HEK293 (cell line): Measurements from ENCODE around the gene RNF149.

Source experiments
- CTCF ChIA-PET: fragments of 350-600 bp; formaldehyde crosslinking; extraction: SDS; loops from one replicate; lab custom pipeline; 2021; ENCODE audit warnings: antibody characterized with exemption; lab: Yijun Ruan, JAX
- POLR2A ChIA-PET: fragments of 300-600 bp; formaldehyde crosslinking; extraction: SDS; loops from one replicate; lab custom pipeline; 2020; ENCODE audit warnings: antibody characterized with exemption, inconsistent platforms; lab: Yijun Ruan, JAX
- H3K27ac ChIP-seq: fragments of 200-500 bp; sonication (Bioruptor generic); 2 replicates; pipeline ENCODE4 v1.5.1; 2014; ENCODE audit warnings: low read depth, low read length, control low read depth, inconsistent platforms; ENCODE audit errors: extremely low read depth
- H3K36me3 ChIP-seq, 2 experiments: fragments of 200-500 bp in 1 of 2; sonication (Bioruptor generic) in 1 of 2; 1 replicate in 1 of 2; 2 replicates in 1 of 2; pipeline ENCODE4 v1.5.1; 2014 to 2017; ENCODE audit warnings: inconsistent platforms in 2 of 2, low read length in 2 of 2; ENCODE audit not compliant: control insufficient read depth in 2 of 2, insufficient read depth in 1 of 2
- H3K4me1 ChIP-seq: fragments of 200-500 bp; sonication (Bioruptor generic); 2 replicates; pipeline ENCODE4 v1.5.1; 2014; ENCODE audit warnings: mild to moderate bottlenecking, low read length, inconsistent platforms; ENCODE audit not compliant: control insufficient read depth, insufficient read depth
- H3K4me3 ChIP-seq: 2 replicates; pipeline ENCODE4 v1.5.1; 2011; ENCODE audit warnings: low read depth, mild to moderate bottlenecking, control low read depth, low read length, moderate library complexity
- H3K9me3 ChIP-seq: fragments of 200-500 bp; sonication (Bioruptor generic); 2 replicates; pipeline ENCODE4 v1.5.1; 2014; ENCODE audit warnings: low read depth, low read length, inconsistent platforms; ENCODE audit not compliant: control insufficient read depth, insufficient read depth
- HOXA7 ChIP-seq: sonication (generic); formaldehyde crosslinking; IDR thresholded peaks from 2 replicates; pipeline ENCODE4 v1.8.1; 2022; ENCODE audit warnings: missing genetic modification reagents, borderline replicate concordance
- IKZF3 ChIP-seq: fragments of 450-650 bp; IDR thresholded peaks from 2 replicates; pipeline ENCODE4 v1.5.0; 2018; ENCODE audit warnings: missing biosample characterization, mild to moderate bottlenecking, missing genetic modification characterization, moderate library complexity
- PRDM4 ChIP-seq: fragments of 450-650 bp; formaldehyde crosslinking; IDR thresholded peaks from 2 replicates; pipeline ENCODE4 v1.5.1; 2017; ENCODE audit warnings: missing biosample characterization, missing genetic modification characterization
- SP7 ChIP-seq: fragments of 450-650 bp; formaldehyde crosslinking; IDR thresholded peaks from 2 replicates; pipeline ENCODE4 v1.5.1; 2016; ENCODE audit warnings: missing biosample characterization, missing genetic modification characterization
- YY1 ChIP-seq: fragments of 450-650 bp; formaldehyde crosslinking; IDR thresholded peaks from 2 replicates; pipeline ENCODE4 v1.5.1; 2018; ENCODE audit warnings: missing biosample characterization, missing genetic modification characterization
- ZBTB26 ChIP-seq: fragments of 450-650 bp; formaldehyde crosslinking; optimal IDR thresholded peaks from 2 replicates; pipeline ENCODE3; 2016; ENCODE audit warnings: missing biosample characterization, mild to moderate bottlenecking, missing genetic modification characterization
- ZBTB8A ChIP-seq: fragments of 450-650 bp; formaldehyde crosslinking; IDR thresholded peaks from 2 replicates; pipeline ENCODE4 v1.5.1; 2016; ENCODE audit warnings: missing biosample characterization, missing genetic modification characterization
- ZFHX2 ChIP-seq: fragments of 450-650 bp; formaldehyde crosslinking; conservative IDR thresholded peaks from 2 replicates; pipeline ENCODE4 v1.5.1; 2016; ENCODE audit warnings: missing biosample characterization, missing genetic modification characterization
- ZNF155 ChIP-seq: fragments of 450-650 bp; formaldehyde crosslinking; IDR thresholded peaks from 2 replicates; pipeline ENCODE4 v1.5.1; 2016; ENCODE audit warnings: missing biosample characterization, missing genetic modification characterization
- ZNF157 ChIP-seq: fragments of 450-650 bp; formaldehyde crosslinking; IDR thresholded peaks from 2 replicates; pipeline ENCODE4 v1.5.1; 2016; ENCODE audit warnings: missing biosample characterization, missing genetic modification characterization
- ZNF19 ChIP-seq: fragments of 450-650 bp; formaldehyde crosslinking; IDR thresholded peaks from 2 replicates; pipeline ENCODE4; 2016; ENCODE audit warnings: missing biosample characterization, missing genetic modification characterization, low read depth
- ZNF239 ChIP-seq: fragments of 450-650 bp; formaldehyde crosslinking; IDR thresholded peaks from 2 replicates; pipeline ENCODE4 v1.5.1; 2016; ENCODE audit warnings: missing biosample characterization, missing genetic modification characterization
- ZNF24 ChIP-seq: fragments of 450-650 bp; formaldehyde crosslinking; IDR thresholded peaks from 2 replicates; pipeline ENCODE4 v1.5.1; 2016; ENCODE audit warnings: missing biosample characterization, missing genetic modification characterization
- ZNF266 ChIP-seq: fragments of 450-650 bp; formaldehyde crosslinking; IDR thresholded peaks from 2 replicates; pipeline ENCODE4 v1.5.1; 2016; ENCODE audit warnings: missing biosample characterization, missing genetic modification characterization, low read depth
- ZNF501 ChIP-seq: fragments of 450-650 bp; formaldehyde crosslinking; IDR thresholded peaks from 2 replicates; pipeline ENCODE4 v1.5.1; 2016; ENCODE audit warnings: missing biosample characterization, missing genetic modification characterization
- ZNF529 ChIP-seq: fragments of 450-650 bp; formaldehyde crosslinking; IDR thresholded peaks from 2 replicates; pipeline ENCODE4 v1.5.1; 2017; ENCODE audit warnings: missing genetic modification characterization, missing biosample characterization; ENCODE audit not compliant: insufficient replicate concordance
- ZNF623 ChIP-seq: fragments of 450-650 bp; formaldehyde crosslinking; IDR thresholded peaks from 2 replicates; pipeline ENCODE4 v1.5.1; 2016; ENCODE audit warnings: missing biosample characterization, missing genetic modification characterization
- ZNF624 ChIP-seq: fragments of 450-650 bp; formaldehyde crosslinking; IDR thresholded peaks from 2 replicates; pipeline ENCODE4 v1.5.1; 2017; ENCODE audit warnings: missing biosample characterization, missing genetic modification characterization
- ZNF830 ChIP-seq: fragments of 450-650 bp; IDR thresholded peaks from 2 replicates; pipeline ENCODE4 v1.5.0; 2018; ENCODE audit warnings: missing biosample characterization, missing genetic modification characterization, low read depth, mild to moderate bottlenecking, moderate library complexity
- ZSCAN16 ChIP-seq: fragments of 450-650 bp; formaldehyde crosslinking; IDR thresholded peaks from 2 replicates; pipeline ENCODE4 v1.5.1; 2016; ENCODE audit warnings: missing biosample characterization, missing genetic modification characterization
- ZSCAN23 ChIP-seq: fragments of 450-650 bp; formaldehyde crosslinking; IDR thresholded peaks from 2 replicates; pipeline ENCODE4 v1.5.1; 2016; ENCODE audit warnings: missing biosample characterization, missing genetic modification characterization
- ZXDB ChIP-seq: fragments of 450-650 bp; formaldehyde crosslinking; IDR thresholded peaks from 2 replicates; pipeline ENCODE4 v1.5.1; 2016; ENCODE audit warnings: missing biosample characterization, missing genetic modification characterization
- TF ChIP-seq, protein P1 (sequence below): fragments of 450-650 bp; formaldehyde crosslinking; IDR thresholded peaks from 2 replicates; pipeline ENCODE4 v1.5.1; 2016; ENCODE audit warnings: missing biosample characterization, missing genetic modification characterization, low read depth
- TF ChIP-seq, protein P2 (sequence below): fragments of 450-650 bp; formaldehyde crosslinking; IDR thresholded peaks from 2 replicates; pipeline ENCODE4 v1.5.1; 2016; ENCODE audit warnings: missing biosample characterization, missing genetic modification characterization

The RNF149 gene

GRCh38 chr2:101310834-101311695 lies 2.6 kb upstream of the RNF149 start (continued):
- no peak for TF ChIP-seq ZBTB26
- TF ChIP-seq YY1: no peak
- no peak for TF ChIP-seq ZNF19 (tag by site-specific recombination)
- TF ChIP-seq ZNF155 (tag by site-specific recombination): no peak
- no peak for TF ChIP-seq ZNF239 (tag by site-specific recombination)
- TF ChIP-seq HOXA7 (CRISPR knock-in tag): no peak
- TF ChIP-seq ZSCAN16 (tag by site-specific recombination): no peak
- TF ChIP-seq ZNF529 (tag by site-specific recombination): no peak
- TF ChIP-seq ZSCAN23 (tag by site-specific recombination): no peak
- TF ChIP-seq ZNF623 (tag by site-specific recombination): no peak

DNA sequence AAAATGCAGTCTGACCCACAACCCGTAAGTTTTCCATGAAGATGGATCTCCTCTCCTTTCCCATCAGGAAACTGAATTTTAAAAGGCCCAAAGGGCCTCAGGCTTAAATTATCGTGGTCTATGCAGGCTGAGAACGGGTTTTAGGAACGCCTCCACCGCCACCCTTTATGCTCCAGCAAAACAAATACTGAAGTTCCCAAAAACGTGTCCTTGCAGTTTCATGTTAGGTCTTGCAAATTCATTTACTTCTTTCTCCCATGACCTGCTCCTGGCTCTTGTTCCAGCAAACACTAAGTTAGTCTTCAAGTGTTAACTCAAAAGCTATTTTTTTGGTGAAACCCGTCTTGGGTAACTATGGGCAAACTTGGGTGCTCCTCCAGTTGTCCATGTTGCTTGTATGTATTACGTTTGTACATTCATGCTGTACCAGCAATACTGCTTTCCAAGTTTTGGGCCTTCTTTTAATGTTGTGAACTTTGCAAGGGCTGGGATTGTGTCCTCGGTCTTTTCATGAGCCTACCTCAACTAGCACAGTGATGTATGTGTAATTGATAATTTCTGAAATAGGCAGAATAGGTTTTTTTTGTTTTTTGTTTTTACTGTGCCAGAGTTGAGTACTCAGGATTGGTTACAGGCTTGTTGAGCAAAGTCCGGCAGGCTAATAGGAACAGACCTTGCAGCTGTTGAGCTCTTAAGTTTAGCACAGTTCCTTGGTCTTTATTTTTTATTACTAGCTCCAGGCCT lies 1.8 kb upstream of the RNF149 start:
- H3K27ac ChIP-seq: no peak overlapping the region
- H3K36me3 ChIP-seq: peaks cover 0 to 8% of the 10 kb centered on the region in 2 experiments; a peak in 1 of 3 replicates
- H3K4me1 ChIP-seq: 0 out of 2 replicates have a peak, but pooled peaks cover 2% of the 10 kb centered on the region
- CTCF ChIA-PET: interaction anchor here (0.7 kb wide), 1 partner anchor 16 kb away, joined by 4 read pairs; no protein-coding TSS in a partner anchor
- no peak for TF ChIP-seq IKZF3 (tag by site-specific recombination)
- TF ChIP-seq, all 188 proteins: peak for 0
- POLR2A ChIA-PET: no interaction called here
- no peak overlapping the region for H3K4me3 ChIP-seq
- no peaks in the 10 kb centered on the region for H3K9me3 ChIP-seq

DNA sequence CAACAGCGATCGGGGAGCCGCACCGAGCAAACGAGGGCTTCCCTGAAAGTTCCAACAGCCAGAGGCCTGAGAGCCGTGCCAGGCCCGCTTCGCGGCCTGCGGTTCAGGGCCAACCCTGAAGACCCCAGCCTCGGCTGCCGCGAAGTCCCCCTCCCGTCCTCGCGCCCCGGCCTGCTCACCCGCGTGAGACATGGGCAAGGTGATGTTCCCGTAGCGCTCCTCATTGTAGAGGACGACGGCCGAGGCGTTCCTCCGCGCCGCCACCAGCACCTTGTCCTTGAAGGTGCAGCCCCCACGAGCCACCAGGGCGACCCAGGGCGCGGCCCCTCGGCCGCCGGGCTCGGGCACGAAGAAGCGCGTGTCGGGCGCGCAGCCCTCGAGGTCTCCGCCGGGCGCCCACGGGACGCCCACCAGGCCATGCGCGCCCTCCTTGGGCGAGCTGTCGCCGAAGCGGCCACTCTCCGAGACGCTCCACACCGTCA lies 510 bp downstream of the RNF149 start:
- Histone ChIP-seq H3K36me3 (peaks cover 0 to 14% of the 10 kb centered on the region in 2 experiments; a peak in 2 of 3 replicates), H3K4me1 (0 out of 2 replicates have a peak, but pooled peaks cover 3% of the 10 kb centered on the region), H3K4me3 (peak overlapping the region; percentile 81), H3K9me3 (no peaks in the 10 kb centered on the region), H3K27ac (peak overlapping the region; percentile 76; the same call in 1 of the 2 replicates)
- CTCF ChIA-PET: interaction anchor here (1.2 kb wide), 1 partner anchor 79 kb away, joined by 3 read pairs; the partner anchor contains the start of gene CREG2
- POLR2A ChIA-PET: interaction anchor here (0.6 to 1.5 kb wide), 15 partner anchors 9 to 746 kb away, joined by 3 to 10 read pairs (median 5); partner anchors contain the start of genes CNOT11 and PDCL3
- TF ChIP-seq ZFHX2: peak; percentile 63; the same call in 1 of the 2 replicates
- no peak for TF ChIP-seq ZNF830 (tag by site-specific recombination)
- no peak for TF ChIP-seq ZNF24
- TF ChIP-seq ZNF266 (tag by site-specific recombination): no peak
- TF ChIP-seq ZNF623 (tag by site-specific recombination): no peak
- 0 out of 2 replicates have a peak, but pooled peaks have one; percentile 55 for TF ChIP-seq HOXA7 (CRISPR knock-in tag)
- TF ChIP-seq, protein P1, sequence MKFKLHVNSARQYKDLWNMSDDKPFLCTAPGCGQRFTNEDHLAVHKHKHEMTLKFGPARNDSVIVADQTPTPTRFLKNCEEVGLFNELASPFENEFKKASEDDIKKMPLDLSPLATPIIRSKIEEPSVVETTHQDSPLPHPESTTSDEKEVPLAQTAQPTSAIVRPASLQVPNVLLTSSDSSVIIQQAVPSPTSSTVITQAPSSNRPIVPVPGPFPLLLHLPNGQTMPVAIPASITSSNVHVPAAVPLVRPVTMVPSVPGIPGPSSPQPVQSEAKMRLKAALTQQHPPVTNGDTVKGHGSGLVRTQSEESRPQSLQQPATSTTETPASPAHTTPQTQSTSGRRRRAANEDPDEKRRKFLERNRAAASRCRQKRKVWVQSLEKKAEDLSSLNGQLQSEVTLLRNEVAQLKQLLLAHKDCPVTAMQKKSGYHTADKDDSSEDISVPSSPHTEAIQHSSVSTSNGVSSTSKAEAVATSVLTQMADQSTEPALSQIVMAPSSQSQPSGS (tag by site-specific recombination): no peak
- TF ChIP-seq, protein P2, sequence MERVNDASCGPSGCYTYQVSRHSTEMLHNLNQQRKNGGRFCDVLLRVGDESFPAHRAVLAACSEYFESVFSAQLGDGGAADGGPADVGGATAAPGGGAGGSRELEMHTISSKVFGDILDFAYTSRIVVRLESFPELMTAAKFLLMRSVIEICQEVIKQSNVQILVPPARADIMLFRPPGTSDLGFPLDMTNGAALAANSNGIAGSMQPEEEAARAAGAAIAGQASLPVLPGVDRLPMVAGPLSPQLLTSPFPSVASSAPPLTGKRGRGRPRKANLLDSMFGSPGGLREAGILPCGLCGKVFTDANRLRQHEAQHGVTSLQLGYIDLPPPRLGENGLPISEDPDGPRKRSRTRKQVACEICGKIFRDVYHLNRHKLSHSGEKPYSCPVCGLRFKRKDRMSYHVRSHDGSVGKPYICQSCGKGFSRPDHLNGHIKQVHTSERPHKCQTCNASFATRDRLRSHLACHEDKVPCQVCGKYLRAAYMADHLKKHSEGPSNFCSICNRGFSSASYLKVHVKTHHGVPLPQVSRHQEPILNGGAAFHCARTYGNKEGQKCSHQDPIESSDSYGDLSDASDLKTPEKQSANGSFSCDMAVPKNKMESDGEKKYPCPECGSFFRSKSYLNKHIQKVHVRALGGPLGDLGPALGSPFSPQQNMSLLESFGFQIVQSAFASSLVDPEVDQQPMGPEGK (tag by site-specific recombination): no peak
- TF ChIP-seq ZNF157: no peak
- TF ChIP-seq ZXDB (tag by site-specific recombination): no peak
- TF ChIP-seq ZNF501 (tag by site-specific recombination): no peak
- TF ChIP-seq ZBTB8A (tag by site-specific recombination): peak; percentile 88
- no peak for TF ChIP-seq ZNF624 (tag by site-specific recombination)
- no peak for TF ChIP-seq PRDM4 (tag by site-specific recombination)
- no peak for TF ChIP-seq SP7 (tag by site-specific recombination)
